Measurements from ENCODE around the gene SLC7A8.

The SLC7A8 gene

DNA sequence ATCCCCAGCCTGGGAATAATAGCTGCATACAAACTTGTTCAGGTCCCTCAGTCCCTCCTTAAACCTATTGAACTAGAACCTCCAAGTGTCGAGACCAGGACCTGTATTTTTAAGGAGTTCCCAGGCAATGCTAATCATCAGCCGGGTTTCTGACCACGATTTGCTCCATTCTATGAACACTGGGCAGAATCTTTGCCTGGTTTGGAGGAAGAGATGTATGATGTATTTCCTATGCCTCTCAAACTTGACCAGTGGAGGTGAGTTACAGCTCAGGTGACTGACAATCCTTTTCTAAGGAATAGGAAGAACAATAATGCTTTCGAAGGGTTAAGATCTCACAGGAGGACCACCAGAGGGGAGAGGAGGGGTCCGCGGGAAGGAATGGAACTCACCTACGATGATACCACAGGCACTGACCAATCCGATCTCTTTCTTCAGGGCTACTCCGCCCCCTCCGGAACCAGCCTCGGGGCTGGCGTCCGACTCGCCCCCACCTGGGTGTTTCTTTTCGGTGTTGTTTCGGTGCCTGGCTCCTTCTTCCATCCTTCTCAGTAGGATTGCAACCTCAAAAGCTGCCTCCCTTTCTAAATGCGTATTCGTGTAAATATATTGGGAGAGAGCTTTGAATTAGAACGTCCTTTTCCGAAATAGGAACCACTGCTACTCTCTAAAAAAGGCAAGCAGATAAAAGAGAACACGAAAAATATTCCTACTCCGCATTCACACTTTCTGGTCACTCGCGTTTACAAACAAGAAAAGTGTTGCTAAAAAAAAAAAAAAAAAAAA is 895 bp downstream of the SLC7A8 start:
- DNase-seq = peak; percentile 29

DNA sequence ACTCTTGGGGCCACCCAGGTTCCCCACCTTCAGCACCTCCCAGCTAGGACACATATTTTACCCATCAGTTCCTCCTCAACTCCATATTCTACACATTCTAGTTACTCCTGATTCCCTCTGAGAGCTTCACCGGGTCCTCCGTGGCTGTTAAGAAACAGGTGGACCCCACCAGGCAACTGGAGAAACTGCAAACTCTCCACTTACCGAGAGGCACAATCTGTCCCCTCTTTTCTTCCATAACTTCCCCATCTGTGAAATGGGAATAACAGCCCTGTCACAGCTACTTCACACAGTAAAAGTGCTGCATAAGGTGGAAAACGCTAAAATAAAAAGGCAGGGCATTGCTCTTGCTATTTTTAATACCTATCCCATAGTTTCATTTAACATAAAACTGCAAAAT is 1.5 kb downstream of the SLC7A8 start:
- DNase-seq = no peak

DNA sequence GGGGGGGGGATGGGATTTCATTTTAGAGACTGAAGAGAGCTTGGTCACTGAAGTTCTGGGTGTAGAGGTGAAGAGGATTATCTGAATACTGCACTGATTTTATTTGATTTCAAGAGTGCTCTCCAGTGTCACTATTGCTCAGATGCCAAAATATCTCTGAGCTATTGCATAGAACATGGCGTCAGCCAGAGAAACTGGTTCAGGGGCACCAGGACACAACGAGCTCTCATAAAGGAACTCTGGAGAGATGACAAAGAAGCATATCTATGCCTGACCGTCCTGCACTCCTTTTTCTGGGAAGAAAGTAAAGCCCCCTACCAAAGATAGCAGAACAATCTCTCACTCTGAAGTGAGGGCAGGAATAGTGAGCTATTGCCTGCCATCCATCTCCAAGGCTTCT is 2.0 kb downstream of the SLC7A8 start:
- no peak for DNase-seq

DNA sequence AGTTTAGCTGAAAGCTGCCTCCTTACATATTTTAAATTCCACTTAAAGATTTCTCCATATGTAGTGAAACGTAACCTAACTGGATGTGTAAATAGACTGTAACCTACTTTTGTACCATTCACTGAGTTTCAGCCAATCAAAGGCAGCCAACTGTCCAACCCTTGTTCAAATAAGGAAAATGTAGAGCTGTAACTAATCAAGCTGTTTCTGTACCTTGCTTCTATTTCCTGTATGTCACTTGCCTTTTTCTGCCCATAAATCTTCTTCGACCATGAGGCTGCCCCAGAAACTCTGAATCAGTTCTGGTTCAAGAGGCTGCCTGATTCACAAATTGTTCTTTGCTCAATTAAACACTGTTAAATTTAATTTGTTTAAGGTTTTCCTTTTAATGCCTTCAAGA is 6.3 kb downstream of the SLC7A8 start:
- no peak for DNase-seq

DNA sequence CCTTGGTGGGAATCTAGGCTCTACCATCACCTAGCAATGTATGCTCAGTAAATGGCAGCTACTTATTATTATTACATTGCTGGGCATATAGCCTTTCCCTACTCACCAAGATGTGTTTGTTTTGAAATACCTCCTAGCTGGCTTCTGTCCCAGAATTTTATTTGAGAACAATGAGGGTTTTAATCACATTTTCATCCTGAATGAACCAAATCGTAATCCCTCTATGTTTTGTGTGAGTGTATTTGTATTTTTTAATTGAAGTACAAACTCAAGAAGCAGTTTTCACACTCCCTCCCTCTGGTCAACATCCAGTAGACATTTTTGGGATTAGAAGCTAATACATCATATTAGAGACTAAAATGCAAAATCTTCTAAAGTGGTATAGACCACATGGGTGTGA is 7.6 kb downstream of the SLC7A8 start:
- peak; percentile 6 for DNase-seq

DNA sequence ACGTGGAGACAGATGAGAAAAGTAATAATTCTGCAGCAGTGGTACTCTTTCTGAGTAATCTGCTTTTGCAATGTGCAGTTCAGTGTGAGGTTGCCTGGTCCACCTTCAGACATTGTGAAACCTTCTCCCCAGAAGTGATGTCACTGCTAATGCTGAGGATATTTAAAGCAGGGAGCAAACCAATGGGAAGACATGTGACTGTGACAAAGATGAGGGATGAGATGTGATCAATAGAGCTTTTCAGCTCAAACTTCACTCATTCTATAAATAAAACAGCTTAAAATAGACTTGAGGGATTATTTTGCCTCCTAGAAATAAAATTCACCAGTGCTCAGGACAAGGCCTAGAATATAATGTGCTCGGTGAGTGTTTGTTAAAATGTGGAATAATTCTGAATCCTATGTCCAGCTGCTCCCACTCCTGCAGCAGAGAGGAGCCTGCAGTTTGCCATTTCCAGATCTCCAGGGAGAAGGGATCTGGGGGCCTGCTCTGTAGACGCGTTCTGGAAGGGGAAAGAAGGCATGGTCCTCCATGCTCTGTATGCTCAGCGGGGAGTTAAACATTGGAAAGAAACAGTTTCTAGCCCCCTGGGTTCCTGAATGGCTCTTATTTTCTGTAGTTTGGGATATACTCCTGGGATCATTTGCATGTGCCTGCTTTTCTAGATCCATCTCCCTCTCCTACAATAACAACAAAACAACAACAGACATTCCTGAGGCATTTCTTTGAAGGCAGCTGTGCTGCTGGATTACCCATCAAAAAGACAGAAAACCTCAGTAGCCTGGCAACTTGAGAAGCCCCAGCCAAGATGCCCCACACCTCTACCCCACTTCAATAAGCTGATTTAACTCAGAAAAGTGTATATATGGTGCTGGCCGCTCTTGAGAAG is 8.9 kb downstream of the SLC7A8 start:
- no peak for DNase-seq

DNA sequence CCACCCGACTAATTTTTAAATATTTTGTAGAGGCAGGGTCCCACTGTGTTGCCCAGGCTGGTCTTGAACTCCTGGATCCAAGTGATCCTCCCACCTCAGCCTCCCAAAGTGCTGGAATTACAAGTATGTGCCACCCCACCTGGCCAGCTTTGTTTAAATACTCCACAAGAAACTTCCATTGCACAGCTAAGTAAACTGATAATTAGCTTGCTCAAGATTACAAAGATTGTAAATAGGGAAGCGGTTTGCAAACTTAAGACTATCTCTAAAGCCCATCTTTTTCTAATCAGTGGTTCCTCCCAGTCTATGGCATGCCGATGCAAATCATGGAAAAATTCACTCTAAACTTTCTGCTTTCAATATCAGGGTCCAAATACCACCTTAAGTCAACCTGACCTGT is 9.7 kb downstream of the SLC7A8 start:
- no peak for DNase-seq

DNA sequence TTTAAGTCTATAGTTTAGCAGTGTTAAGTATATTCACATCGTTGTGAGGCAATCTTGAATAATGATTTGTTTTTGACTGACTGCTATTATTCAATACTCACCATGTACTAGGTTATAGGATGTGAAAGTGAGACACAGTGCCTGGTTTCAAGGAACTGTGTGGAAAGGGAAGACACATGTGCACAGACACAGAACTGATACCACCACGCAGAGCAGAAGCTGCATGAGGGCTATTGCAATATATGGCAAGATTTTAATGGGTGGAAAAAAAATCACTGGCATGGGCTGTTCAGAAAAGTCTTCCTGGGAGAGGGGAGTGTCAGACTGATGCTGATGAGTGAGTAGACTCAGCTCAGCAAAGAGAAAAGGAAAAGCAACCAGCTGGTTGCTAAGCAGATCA is 10.4 kb downstream of the SLC7A8 start:
- no peak for DNase-seq

DNA sequence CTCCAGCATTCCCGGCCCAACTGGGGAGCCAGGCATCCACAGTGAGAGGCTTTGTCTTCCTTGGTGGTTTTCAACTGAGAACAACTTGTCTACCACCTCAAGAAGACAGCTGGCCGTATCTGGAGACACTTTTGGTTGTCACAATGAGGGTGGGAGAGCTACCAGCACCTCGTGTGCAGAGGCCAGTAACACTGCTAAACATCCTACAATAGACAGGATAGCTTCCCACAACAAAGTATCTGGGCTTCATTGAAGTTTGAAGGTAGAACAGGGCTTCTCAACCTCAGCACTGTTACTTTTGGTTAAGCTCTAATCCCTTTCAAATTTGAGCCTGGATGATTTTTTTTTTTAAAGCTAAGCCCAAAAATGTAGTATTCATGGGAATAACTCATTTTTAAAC is 10.9 kb downstream of the SLC7A8 start:
- no peak for DNase-seq

DNA sequence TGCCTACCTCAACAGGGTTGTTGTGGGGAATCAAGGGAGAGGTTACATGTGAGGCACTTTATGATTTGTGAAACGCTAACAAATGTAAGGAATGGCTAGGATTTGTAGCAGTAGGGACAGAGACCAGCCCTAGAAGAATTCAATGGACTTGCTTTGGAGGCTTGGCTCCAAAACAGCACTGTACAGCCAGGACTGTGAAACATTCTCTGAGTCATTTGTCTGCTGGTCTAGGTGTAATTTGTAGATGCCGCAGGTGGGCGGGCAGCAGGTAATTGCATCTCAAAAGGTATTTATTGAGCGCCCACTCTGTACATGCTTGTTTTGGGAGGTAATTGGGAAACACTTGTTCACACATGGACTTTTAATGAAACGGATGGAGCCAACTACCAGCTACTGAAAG is 11.4 kb downstream of the SLC7A8 start:
- no peak for DNase-seq

DNA sequence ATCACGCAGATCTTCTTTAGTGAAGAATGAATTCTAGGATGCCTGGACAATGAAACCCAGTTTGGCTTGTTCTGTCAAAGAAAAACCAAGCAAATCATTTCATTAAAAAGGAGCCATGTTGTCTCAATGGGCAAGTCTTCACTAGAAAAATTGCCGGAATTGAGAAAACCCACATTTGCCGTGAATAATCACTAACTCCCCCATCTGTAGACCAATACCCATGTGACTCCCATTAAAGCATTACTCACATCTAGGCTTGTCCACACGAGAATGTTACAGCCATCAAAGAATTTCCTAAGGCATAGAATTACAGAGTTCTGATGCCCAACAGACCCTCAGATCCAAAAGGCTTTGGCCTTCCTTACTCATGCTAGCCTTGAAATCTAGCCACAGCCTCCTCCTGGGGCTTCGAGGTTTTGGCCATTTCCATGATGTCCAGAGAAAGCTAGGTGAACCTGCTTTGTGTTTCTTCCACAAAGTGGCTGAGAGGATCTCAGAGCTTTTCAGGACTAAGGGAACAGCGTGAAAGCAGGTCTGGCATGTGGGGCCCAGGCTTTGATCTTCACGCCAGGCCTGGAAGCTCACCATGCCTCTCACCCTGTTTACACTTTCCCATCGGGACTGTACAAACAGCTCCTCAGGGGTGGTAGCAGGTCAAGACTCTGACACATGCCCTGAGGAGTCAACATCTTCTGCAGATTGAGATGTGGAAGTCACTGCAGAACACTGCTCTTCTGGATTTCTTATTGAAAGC is 12.1 kb downstream of the SLC7A8 start:
- DNase-seq = no peak

DNA sequence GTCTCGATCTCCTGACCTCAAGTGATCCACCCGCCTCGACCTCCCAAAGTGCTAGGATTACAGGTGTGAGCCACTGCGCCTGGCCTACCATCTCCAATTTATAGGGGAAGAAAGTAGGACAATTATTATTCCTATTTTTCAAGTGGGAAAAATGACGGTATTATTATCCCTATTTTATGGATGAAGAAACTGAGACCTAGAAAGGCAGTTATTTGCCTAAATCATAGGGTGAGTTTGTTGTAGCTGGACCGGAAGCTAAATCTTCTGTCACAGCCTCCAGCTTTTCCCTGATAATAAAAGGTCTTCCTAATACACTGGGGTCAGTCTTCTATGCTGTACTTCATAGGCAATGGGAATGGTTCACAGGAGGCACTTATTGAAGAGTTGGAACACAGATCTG is 13.8 kb downstream of the SLC7A8 start:
- no peak for DNase-seq

DNA sequence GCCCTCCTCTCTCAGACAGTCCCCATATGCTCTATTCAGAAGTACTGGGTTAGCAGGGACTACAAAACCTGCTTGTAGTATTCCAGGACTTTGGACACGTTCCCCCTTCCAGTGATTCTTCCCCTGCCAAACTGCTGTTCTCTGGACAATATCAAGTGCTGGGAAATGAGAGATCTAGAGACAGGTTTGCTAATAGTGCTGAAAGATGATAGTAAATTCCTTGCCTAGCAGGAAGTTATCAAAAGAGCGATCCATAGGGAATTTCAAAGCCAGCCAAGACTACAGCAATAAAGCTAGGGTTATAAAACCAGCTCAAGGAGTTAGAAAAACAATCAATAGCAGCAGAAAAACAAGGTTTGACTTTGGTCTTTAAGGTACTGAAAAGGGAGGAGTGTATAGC is 15.2 kb downstream of the SLC7A8 start:
- DNase-seq = no peak

DNA sequence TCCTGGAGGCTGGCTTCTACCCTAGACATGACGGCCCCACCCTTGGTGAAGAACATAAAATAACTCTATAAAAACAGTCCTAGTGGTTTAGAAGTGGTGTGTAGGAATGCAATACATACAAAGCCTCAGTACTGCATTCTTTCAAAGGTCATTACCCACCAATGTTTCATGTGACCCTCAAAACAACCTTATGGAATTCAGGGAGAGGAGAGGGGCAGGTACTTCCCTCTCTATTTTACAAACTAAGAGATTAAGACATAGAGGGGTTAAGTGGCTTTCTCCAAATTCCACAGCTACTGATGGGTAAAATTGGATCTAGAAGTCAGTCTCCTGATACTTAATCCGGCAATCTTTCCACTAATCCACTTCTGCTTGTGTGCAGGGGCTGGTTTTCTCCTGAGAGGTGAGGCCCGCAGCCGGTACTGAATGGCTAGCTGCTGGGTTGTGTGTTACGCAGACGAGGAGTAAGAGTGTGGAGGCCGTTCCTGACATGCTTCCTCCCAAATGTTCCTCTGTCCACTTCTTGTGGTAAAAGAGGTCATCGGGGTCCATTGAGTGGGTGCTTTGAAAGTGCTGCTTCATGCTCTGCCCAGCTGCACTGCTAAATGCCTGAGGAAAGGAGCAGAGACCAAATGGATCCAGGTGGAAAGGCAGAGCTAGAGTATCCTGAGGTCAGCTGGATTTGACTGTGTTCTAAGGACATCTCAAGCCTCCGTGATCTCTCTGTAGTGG is 16.2 kb downstream of the SLC7A8 start:
- no peak for DNase-seq

DNA sequence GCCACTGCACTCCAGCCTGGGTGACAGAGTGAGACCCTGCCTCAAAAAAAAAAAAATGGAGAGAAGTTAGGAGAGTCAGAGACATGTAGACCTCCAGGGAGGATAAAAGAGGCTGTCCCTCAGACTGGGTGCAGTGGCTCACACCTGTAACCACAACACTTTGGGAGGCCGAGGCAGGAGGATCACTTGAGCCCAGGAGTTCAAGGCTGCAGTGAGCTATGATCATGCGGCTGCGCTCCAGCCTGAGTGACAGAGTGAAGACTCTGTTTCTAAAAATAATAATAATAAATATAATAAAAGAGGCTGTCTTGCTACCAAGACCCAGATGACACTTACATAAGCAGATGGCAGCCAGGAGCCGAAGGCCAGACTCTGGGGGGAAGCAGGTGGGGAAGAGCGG is 18.5 kb downstream of the SLC7A8 start:
- no peak for DNase-seq

DNA sequence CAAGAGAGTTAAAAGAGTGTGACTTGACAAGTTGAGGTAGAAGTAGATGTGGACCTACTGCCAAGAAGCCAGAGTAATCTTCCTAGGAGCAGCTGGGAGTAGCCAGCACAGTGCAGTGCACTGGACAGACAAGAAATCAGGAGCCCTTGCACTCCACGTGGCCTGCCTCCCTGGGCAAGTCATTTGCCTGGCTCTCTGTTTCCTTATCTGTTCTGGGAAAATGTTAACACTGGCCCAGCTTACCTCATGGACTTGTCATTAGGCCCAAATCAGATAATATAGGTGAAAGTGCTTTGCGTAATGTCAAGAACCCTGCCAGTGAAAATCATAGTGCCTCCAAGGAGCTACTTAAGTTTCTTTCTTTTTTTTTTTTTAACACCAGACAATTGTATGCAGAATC is 19.2 kb downstream of the SLC7A8 start:
- DNase-seq = no peak

DNA sequence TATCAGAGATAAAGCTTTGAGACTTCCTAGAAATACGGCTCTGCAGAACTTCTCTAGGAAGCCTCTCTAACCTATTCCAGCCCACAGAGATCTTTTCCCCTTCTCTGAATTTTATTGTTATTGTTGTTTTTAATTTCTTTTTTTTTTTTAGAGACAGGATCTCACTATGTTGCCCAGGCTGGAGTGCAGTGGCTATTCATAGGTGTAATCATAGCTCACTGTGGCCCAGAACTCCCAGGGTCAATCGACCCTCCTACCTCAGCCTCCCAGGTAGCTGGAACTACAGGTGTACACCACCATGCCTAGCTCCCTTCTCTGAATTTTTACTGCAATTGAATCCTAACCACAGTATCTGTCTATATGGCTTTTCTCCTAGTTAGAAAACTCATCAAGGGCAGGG is 19.6 kb downstream of the SLC7A8 start:
- DNase-seq = no peak

DNA sequence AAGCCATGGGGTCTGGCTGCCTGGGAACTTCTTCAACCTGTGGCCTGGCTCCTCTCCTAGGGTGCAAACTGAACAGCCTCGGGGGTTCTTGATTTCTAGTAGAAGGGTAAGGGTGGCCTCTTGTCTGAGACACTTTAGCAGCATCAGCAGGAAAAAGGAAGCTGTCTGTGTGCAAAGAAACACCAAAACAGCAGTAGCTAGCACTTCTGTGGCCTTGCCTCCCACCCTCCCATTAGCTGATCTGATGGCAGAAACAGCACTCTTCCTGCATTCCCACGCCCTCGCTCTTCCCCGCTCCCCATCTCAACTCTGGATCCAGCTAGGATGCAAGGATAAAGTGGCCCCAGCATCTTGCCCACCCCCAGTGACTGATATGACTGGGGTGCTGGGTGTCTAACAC is 20.7 kb downstream of the SLC7A8 start:
- no peak for DNase-seq

DNA sequence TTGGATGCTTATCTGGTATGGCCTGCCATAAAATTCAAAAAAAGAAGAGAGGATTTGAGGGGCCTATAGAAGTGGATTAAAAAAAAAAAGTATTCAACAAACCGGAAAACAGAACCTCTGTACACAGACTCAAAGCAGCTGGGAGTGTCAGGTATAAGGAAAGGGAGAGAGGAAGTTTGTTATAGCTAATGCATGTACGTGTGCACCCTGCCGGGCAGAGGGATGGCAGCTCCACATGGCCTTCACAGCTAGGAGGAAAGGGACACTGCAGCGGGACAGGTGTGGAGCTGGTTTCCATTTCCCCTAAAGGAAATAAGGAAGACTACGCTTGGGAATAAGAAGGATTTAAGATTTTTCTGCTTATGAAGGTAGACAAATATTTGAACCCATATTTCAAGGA is 21.5 kb downstream of the SLC7A8 start:
- no peak for DNase-seq

DNA sequence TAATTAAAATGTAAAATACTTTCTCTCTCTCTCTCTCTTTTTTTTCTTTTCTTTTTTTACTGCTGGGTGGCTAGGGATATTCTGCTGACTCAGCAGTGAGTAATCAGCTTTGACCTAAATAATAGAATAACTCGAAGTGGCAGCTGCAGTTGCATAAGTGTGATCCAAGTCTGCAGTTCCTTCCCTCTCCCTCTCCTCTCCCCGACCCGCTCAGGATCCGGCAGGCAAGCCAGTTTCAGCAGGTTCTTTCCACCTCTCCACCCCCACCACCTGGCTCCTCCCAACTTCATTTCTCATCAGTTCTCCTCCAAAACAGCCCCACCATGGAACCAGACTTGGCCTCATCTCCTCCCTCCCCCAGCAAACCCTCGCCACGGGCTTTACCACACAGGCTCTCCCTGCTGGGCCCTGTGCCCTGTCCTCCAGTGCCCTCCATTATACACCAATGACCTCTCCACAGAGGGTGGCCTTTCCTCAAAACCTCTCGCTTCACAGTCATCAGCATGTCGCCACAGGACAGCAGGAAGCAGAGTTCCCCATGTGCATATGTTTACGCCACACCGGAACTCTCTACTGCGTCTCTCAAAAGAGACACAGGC is 22.4 kb downstream of the SLC7A8 start:
- no peak for DNase-seq

DNA sequence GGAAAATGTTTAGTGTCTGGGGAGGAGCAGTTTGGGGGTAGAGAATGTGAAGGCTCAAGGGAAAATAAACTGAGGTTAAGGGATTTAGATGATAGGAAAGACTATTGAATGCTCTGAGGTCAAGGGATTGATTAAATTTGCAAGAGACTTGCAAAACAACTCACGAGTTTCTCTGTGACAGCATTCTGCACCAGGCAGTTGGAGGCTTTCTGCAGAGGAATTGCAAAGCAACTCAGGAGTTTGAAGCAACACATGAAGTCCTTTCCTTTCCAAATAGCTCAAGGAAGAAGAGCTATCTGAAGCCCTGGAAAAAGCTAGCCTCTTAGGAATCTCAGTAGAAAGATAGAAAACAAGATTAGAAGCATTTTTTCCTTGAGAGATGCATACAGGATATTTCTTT is 23.9 kb downstream of the SLC7A8 start:
- no peak for DNase-seq

DNA sequence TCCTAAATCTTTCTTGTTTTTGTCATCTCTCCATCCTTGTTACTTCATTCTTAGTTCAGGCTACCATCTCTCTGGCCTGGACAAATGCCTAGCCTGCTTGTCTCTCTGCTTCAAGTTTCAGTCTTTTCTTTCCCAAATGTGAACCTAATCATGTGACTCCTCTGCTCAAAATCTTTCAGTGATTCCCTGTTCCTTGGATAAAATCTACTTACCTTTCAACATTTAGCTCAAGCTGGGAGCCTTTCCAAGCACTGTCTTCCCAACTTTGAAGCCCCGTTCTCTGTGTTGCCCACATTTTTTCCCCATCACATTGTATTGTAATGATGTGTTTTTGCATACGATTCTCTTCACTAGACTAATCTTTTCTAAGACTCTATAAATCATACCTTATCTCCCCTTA is 24.7 kb downstream of the SLC7A8 start:
- DNase-seq = no peak
